LNCaP clone FGC (cell line): ENCODE measurements around the gene INPP5A.

Source experiments
- DNase-seq: peaks from one replicate; pipeline ENCODE4 v3.0.0-alpha.2; 2011; ENCODE audit warnings: low read depth
- H3K4me3 ChIP-seq: 2 replicates; pipeline ENCODE4 v1.5.1; 2011; ENCODE audit warnings: mild to moderate bottlenecking, low read depth, low read length, control low read depth
- TF ChIP-seq, protein P1 (sequence below): IDR thresholded peaks from 2 replicates; pipeline ENCODE4 v1.5.1; 2012; ENCODE audit warnings: mild to moderate bottlenecking; ENCODE audit not compliant: control insufficient read depth, insufficient read depth; ENCODE audit errors: extremely low read depth

The INPP5A gene

DNA sequence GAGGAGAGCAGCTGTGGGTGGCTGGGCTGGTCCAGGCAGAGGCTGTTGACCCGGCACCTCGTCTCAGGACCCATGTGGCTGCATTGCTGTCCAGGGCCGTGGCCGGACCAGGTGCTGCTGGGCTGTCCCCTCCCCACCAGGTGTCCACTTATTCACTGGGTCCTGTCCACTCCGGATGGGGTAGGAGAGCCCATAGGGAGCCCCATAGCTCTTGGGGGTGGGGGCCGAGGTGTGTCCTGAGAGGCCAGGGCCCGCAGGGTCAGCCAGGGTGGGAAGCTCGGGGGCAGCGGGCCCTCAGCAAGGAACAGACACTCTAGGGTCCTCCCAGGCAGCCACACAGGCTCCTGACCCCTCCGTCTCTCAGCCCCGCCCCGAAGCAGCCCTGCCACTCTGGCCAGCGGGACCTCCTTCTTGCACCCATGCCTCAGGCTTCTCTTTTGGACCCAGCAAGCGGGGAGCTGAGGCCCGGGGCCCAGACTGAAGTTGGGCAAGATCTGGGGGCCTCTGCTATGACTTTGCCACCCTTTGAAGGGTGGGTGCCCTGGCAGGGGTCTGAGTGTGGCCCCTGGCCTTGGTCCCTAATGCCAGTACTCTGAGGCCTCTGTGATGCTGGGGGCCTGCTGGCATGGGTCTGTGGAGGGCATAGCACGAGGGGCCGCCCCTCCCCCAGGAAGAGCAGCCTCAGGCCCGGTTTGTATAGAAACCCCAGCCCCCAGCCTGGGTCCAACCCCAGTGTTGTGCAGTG lies 162.0 kb downstream of the INPP5A start:
- DNase-seq = no peak
- TF ChIP-seq, protein P1, sequence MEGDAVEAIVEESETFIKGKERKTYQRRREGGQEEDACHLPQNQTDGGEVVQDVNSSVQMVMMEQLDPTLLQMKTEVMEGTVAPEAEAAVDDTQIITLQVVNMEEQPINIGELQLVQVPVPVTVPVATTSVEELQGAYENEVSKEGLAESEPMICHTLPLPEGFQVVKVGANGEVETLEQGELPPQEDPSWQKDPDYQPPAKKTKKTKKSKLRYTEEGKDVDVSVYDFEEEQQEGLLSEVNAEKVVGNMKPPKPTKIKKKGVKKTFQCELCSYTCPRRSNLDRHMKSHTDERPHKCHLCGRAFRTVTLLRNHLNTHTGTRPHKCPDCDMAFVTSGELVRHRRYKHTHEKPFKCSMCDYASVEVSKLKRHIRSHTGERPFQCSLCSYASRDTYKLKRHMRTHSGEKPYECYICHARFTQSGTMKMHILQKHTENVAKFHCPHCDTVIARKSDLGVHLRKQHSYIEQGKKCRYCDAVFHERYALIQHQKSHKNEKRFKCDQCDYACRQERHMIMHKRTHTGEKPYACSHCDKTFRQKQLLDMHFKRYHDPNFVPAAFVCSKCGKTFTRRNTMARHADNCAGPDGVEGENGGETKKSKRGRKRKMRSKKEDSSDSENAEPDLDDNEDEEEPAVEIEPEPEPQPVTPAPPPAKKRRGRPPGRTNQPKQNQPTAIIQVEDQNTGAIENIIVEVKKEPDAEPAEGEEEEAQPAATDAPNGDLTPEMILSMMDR = no peak
- no peak overlapping the region for H3K4me3 ChIP-seq

- TF ChIP-seq, protein P1 = no peak
- no peak overlapping the region for H3K4me3 ChIP-seq
- DNase-seq = no peak
Measured at GRCh38 chr10:132700156-132701098, 162.8 kb downstream of the INPP5A start.

DNA sequence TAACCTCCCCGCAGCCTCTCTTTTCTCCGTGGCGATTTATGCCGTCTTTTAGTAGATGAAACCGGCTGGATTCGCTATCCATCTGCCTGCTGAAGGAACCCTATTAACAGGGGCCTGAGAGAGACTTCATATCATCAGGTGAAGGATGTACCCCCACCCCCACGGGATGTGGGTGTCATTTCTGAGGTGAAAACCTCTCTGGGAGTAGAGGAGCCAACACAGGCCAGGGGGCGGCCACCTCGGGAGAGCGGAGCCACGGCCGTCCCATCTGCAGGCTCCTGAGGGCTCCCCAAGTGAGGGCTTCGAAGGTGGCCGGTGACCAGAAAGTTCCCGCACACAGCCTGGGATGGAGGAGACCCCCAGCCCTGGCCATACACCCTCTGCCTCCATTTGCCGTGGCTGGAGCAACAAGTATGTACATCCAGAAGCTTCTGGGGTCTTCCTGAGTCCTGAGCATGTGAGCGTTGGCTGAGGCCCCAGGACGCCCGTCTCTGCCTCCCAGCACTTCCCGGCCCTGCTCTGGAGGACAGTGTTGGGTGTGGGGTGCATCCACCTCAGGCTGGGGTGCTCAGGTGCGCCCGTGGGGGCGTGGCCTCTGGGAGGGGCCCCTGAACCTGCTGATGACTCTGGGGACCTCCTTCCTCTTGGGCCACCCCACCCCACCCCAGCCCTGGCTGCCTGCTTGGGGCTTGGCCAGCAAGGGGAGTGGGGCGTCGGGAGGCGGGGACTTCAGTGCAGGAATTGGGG lies 163.7 kb downstream of the INPP5A start:
- TF ChIP-seq, protein P1 = no peak
- DNase-seq = no peak
- no peak overlapping the region for H3K4me3 ChIP-seq

DNA sequence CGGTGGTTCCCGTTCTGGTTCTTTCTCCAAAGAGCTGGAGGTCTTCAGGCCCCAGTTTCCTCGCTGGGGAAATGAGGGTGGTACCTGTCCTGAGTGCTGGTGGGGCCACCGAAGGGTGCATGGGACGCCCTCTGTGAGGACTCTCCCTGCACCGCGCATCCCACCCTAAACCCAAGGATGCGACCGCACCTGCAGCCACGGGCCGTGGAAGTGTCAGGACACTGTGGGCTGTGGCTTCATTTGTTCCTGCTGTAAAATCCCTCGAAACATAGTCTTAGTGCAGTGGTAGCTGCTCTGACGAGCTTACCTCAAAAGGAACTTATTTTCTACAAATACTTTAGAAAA lies 164.2 kb downstream of the INPP5A start:
- TF ChIP-seq, protein P1 = no peak
- DNase-seq = no peak
- H3K4me3 ChIP-seq = no peak overlapping the region

GRCh38 chr10:132702601-132703418 lies 165.2 kb downstream of the INPP5A start:
- TF ChIP-seq, protein P1 = no peak
- no peak overlapping the region for H3K4me3 ChIP-seq
- no peak for DNase-seq

DNA sequence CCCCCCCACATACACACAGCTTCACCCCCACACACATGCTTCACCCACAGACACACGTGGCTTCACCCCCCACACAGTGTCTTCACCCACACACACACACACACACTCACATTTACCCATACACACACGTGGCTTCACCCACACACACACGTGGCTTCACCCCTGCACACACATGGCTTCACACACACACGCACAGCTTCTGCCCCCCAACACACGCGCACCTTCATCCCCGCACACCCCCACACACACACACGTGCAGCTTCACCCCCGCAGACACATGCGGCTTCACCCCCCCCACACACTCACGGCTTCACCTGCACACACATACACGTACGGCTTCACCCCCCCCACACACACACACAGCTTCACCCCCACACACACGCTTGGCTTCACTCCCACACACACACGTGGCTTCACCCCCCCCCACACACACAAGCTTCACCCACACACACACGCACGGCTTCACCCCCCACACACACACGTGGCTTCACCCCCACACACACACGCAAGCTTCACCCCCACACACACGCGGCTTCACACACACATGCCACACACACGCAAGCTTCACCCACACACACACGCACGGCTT lies 165.9 kb downstream of the INPP5A start:
- H3K4me3 ChIP-seq = no peak overlapping the region
- no peak for DNase-seq
- TF ChIP-seq, protein P1 = no peak
